Stomach (tissue), 4 donors: ENCODE data around the gene APMAP.

Experiments
- CTCF ChIP-seq, 7 experiments: fragments of 450-650 bp in 4 of 7; fragments of 200-600 bp in 3 of 7; sonication (generic) in 3 of 7; IDR thresholded peaks; one replicate each; pipeline ENCODE4 v1.5.1; 2016 to 2019; ENCODE audit warnings: antibody characterized with exemption in 7 of 7, control low read depth in 2 of 7, mild to moderate bottlenecking in 1 of 7
- EP300 ChIP-seq: sonication (generic); formaldehyde crosslinking; IDR thresholded peaks from one replicate; pipeline ENCODE4 v1.6.1; 2017; ENCODE audit warnings: antibody characterized with exemption
- POLR2A ChIP-seq, 4 donors: fragments of 450-650 bp; IDR thresholded peaks; one replicate each; pipeline ENCODE4 v1.6.1; 2016; ENCODE audit warnings: antibody characterized with exemption in 4 of 4, control low read depth in 2 of 4, mild to moderate bottlenecking in 1 of 4, moderate library complexity in 1 of 4
- POLR2AphosphoS5 ChIP-seq, 3 donors: sonication (generic); formaldehyde crosslinking; IDR thresholded peaks; one replicate each; pipeline ENCODE4 v1.6.1; 2016; ENCODE audit warnings: antibody characterized with exemption in 3 of 3

GRCh38 chr20:25018841-25019240 is 26.3 kb upstream of the APMAP start:
- TF ChIP-seq CTCF (IDR thresholded peaks at IDR 0.05): no peak
- TF ChIP-seq POLR2A (IDR thresholded peaks at IDR 0.05): no peak
- TF ChIP-seq POLR2AphosphoS5 (IDR thresholded peaks at IDR 0.05): no peak
- TF ChIP-seq EP300: no peak
